Right lobe of liver (tissue), 4 donors: ENCODE results near the gene USP17L15.
"Not testable (repeated sequence)": the region's sequence is repeated elsewhere in the genome, so short reads cannot be mapped to it uniquely, and the experiment has no call there.

Experiments used
- CTCF ChIP-seq, 4 donors: fragments of 200-600 bp in 3 of 4; fragments of 450-650 bp in 1 of 4; IDR thresholded peaks; one replicate each; pipeline versions ENCODE4 v1.5.1 to v1.8.0; 2016 to 2022; ENCODE audit warnings: antibody characterized with exemption in 4 of 4, mild to moderate bottlenecking in 2 of 4
- POLR2A ChIP-seq: fragments of 450-650 bp; IDR thresholded peaks from one replicate; pipeline ENCODE4 v1.6.1; 2017; ENCODE audit warnings: antibody characterized with exemption, mild to moderate bottlenecking
- donor health status: DM: no; HTN: no; CAD: no.
- donor health status: DM: no; HTN: no; CAD: no.
- donor health status: DM: no; HTN: yes; CAD: no.

GRCh38 chr4:9247953-9248680, 13.9 kb downstream of the USP17L15 start, which contains the start of gene USP17L18:
- TF ChIP-seq CTCF (IDR thresholded peaks at IDR 0.05); POLR2A: not testable (repeated sequence)
